HCT116 (cell line): Measurements from ENCODE around the gene RNF212B. TPM values are rescaled to one million over a fixed set of nuclear protein-coding genes. Genes with fewer than 3 reads are reported as not detected.

Experiments used
- ATAC-seq: fragments of 200-7000 bp; cut with Tn5 transposase; 2 replicates; pipeline ENCODE4 v1.9.1; 2020; ENCODE audit warnings: mild to moderate bottlenecking, moderate library complexity
- BruUV-seq: library from RNA; stranded (reverse); fragments of 400-500 nt; replicated peaks from 2 replicates; lab custom pipeline; 2021; lab: Mats Ljungman, UMichigan
- CTCF ChIA-PET: fragments of 300-600 bp; sonication (Branson Sonifier 250); formaldehyde crosslinking; loops from one replicate; lab custom pipeline; 2021; ENCODE audit warnings: antibody characterized with exemption; lab: Charles Lee
- POLR2A ChIA-PET: fragments of 300-600, 350-600 bp; sonication (Branson Sonifier 250); formaldehyde crosslinking; loops from one replicate; lab custom pipeline; 2021; ENCODE audit warnings: antibody characterized with exemption; lab: Charles Lee
- RAD21 ChIA-PET, 2 experiments: fragments of 300-600 bp; sonication (Branson Sonifier 250); formaldehyde crosslinking; loops; one replicate each; lab custom pipeline; 2023; ENCODE audit warnings: low total read pairs in 2 of 2; ENCODE audit not compliant: uncharacterized antibody in 2 of 2, unreplicated experiment in 2 of 2, low non-redundant PET in 1 of 2; lab: Charles Lee
- DNase-seq: peaks from one replicate; pipeline ENCODE4 v3.0.0-alpha.2; 2010; ENCODE audit warnings: low read depth, low spot score
- H2AFZ ChIP-seq: fragments of 200-600 bp; shearing (Covaris generic), sonication (generic); 2 replicates; pipeline ENCODE4 v1.6.1; 2017; ENCODE audit warnings: low read depth, mixed run types, mixed read lengths, antibody characterized with exemption, low read length; ENCODE audit not compliant: poor library complexity, severe bottlenecking
- H3K27ac ChIP-seq: 2 replicates; pipeline ENCODE4 v1.5.1; 2012; ENCODE audit warnings: low read depth, low read length
- H3K27me3 ChIP-seq: fragments of 200-600 bp; sonication (generic); 2 replicates; pipeline ENCODE4 v1.6.1; 2016; ENCODE audit warnings: mixed run types, low read length, mixed read lengths; ENCODE audit not compliant: insufficient read depth
- H3K36me3 ChIP-seq, 2 experiments: fragments of 200-500 bp in 1 of 2; fragments of 200-600 bp in 1 of 2; sonication (Bioruptor generic) in 1 of 2; sonication (generic) in 1 of 2; 2 replicates each; pipeline versions ENCODE4 v1.5.1 to v1.6.1; 2014 to 2016; ENCODE audit warnings: low read length in 2 of 2, inconsistent platforms in 1 of 2, mixed read lengths in 1 of 2, mixed run types in 1 of 2; ENCODE audit not compliant: insufficient read depth in 2 of 2, control insufficient read depth in 1 of 2
- H3K4me1 ChIP-seq, 2 experiments: fragments of 200-600 bp in 1 of 2; sonication (generic) in 1 of 2; 2 replicates each; pipeline versions ENCODE4 v1.5.1 to v1.6.1; 2012 to 2017; ENCODE audit warnings: low read length in 2 of 2, inconsistent platforms in 1 of 2, mild to moderate bottlenecking in 1 of 2, mixed read lengths in 1 of 2, mixed run types in 1 of 2, moderate library complexity in 1 of 2; ENCODE audit not compliant: insufficient read depth in 2 of 2, control insufficient read depth in 1 of 2
- H3K4me2 ChIP-seq: fragments of 200-600 bp; sonication (generic); 2 replicates; pipeline ENCODE4 v1.6.1; 2017; ENCODE audit warnings: mixed run types, low read length, mixed read lengths
- H3K4me3 ChIP-seq, 2 experiments: fragments of 200-600 bp in 1 of 2; sonication (generic) in 1 of 2; replicated peaks in 1 of 2; 2 replicates each; pipeline ENCODE4 v1.5.1; 2011 to 2016; ENCODE audit warnings: low read length in 2 of 2, control low read depth in 1 of 2, low read depth in 1 of 2, mild to moderate bottlenecking in 1 of 2, mixed read lengths in 1 of 2, mixed run types in 1 of 2
- H3K79me2 ChIP-seq: fragments of 200-600 bp; sonication (generic); 2 replicates; pipeline ENCODE4 v1.6.1; 2017; ENCODE audit warnings: mild to moderate bottlenecking, mixed run types, low read length, moderate library complexity, mixed read lengths; ENCODE audit not compliant: insufficient read depth
- H3K9ac ChIP-seq: fragments of 200-600 bp; sonication (generic); 2 replicates; pipeline ENCODE4 v1.6.1; 2016; ENCODE audit warnings: low read length, mixed read lengths
- H3K9me2 ChIP-seq: fragments of 200-600 bp; sonication (generic), shearing (Covaris generic); 2 replicates; pipeline ENCODE4 v1.6.1; 2017; ENCODE audit warnings: mixed run types, mild to moderate bottlenecking, moderate library complexity; ENCODE audit not compliant: insufficient read depth
- H3K9me3 ChIP-seq, 2 experiments: fragments of 200-500 bp in 1 of 2; fragments of 200-600 bp in 1 of 2; sonication (Bioruptor generic) in 1 of 2; sonication (generic) in 1 of 2; 2 replicates each; pipeline ENCODE4 v1.6.1; 2014 to 2017; ENCODE audit warnings: low read length in 2 of 2, mixed read lengths in 2 of 2, inconsistent platforms in 1 of 2, low read depth in 1 of 2, mild to moderate bottlenecking in 1 of 2, mixed run types in 1 of 2, moderate library complexity in 1 of 2; ENCODE audit not compliant: control insufficient read depth in 1 of 2, insufficient read depth in 1 of 2
- H4K20me1 ChIP-seq: fragments of 200-600 bp; sonication (generic), shearing (Covaris generic); 2 replicates; pipeline ENCODE4 v1.6.1; 2017; ENCODE audit warnings: mixed run types, mild to moderate bottlenecking, moderate library complexity; ENCODE audit not compliant: insufficient read depth
- CBX3 ChIP-seq: IDR thresholded peaks from 2 replicates; pipeline ENCODE4 v1.6.1; 2012; ENCODE audit warnings: low read depth
- CEBPB ChIP-seq: IDR thresholded peaks from 2 replicates; pipeline ENCODE4 v1.6.1; 2012; ENCODE audit warnings: low read depth
- CTCF ChIP-seq, 3 experiments: fragments of 200-600 bp in 1 of 3; sonication (generic) in 1 of 3; IDR thresholded peaks in 2 of 3; conservative IDR thresholded peaks in 1 of 3; 2 replicates each; pipeline ENCODE4 v1.5.1; 2012 to 2017; ENCODE audit warnings: low read depth in 2 of 3, low read length in 2 of 3, antibody characterized with exemption in 1 of 3, borderline replicate concordance in 1 of 3, control low read depth in 1 of 3, mild to moderate bottlenecking in 1 of 3, mixed read lengths in 1 of 3, mixed run types in 1 of 3, moderate library complexity in 1 of 3; ENCODE audit not compliant: insufficient read depth in 1 of 3
- ELF1 ChIP-seq: IDR thresholded peaks from 2 replicates; pipeline ENCODE4 v1.6.1; 2012; ENCODE audit warnings: low read depth, borderline replicate concordance
- FOSL1 ChIP-seq: IDR thresholded peaks from 2 replicates; pipeline ENCODE4 v1.6.1; 2012; ENCODE audit warnings: low read depth
- JUND ChIP-seq: IDR thresholded peaks from 2 replicates; pipeline ENCODE4 v1.6.1; 2012
- POLR2A ChIP-seq: IDR thresholded peaks from 2 replicates; pipeline ENCODE4 v1.7.0; 2011; ENCODE audit warnings: borderline replicate concordance; ENCODE audit not compliant: insufficient read depth, insufficient read length; ENCODE audit errors: extremely low read depth
- POLR2AphosphoS5 ChIP-seq: IDR thresholded peaks from 2 replicates; pipeline ENCODE4 v1.6.1; 2011; ENCODE audit warnings: mild to moderate bottlenecking, low read depth, low read length, moderate library complexity
- RAD21 ChIP-seq: IDR thresholded peaks from 2 replicates; pipeline ENCODE4 v1.6.1; 2012; ENCODE audit warnings: low read depth, mild to moderate bottlenecking
- SRF ChIP-seq: IDR thresholded peaks from 2 replicates; pipeline ENCODE4 v1.6.1; 2012; ENCODE audit warnings: low read depth
- TCF7L2 ChIP-seq: IDR thresholded peaks from 2 replicates; pipeline ENCODE4 v1.7.0; 2011; ENCODE audit warnings: borderline replicate concordance, inconsistent platforms; ENCODE audit not compliant: insufficient read depth, insufficient read length; ENCODE audit errors: extremely low read depth
- ZFX ChIP-seq: fragments of 450-650 bp; IDR thresholded peaks from 2 replicates; pipeline ENCODE4 v1.6.1; 2017
- intact Hi-C: fragments of 100-400 bp; cut with micrococcal nuclease; formaldehyde crosslinking; loops from 2 replicates; pipeline ENCODE4 v1.10.0; 2022
- total RNA-seq: library from RNA; stranded (reverse); gene quantifications from one replicate; pipeline ENCODE4 v1.2.1, GENCODE V29; 2021; ENCODE audit not compliant: unreplicated experiment
- TF ChIP-seq, protein P1 (sequence below): IDR thresholded peaks from 2 replicates; pipeline ENCODE4 v1.6.1; 2012; ENCODE audit warnings: low read depth
- TF ChIP-seq, protein P2 (sequence below): IDR thresholded peaks from 2 replicates; pipeline ENCODE4 v1.6.1; 2012

RNF212B gene
- total RNA-seq, 1 experiment from 2014 or later: not detected

GRCh38 chr14:23296012-23296777 lies 58.5 kb downstream of the RNF212B start:
- DNase-seq: no peak
- POLR2A ChIA-PET: no interaction called here

DNA sequence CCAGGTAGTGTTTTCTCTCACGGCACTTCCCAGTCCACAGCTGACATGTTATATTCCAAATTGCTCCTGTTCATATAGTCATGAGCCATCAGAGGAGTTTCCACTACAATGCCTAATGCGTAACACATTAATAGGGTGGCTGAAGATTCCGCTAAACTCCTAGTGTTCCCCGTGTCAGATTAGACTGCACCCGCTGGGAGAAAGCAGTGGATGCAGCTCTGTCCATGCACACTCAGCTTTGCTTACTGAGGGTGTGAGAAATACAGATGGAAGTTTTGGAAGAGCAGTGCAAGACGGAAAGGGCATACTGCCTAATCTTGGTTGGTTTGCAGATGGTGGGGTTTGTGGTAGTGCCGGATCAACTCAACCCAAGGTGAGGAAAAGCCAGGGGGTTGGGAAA lies 59.4 kb downstream of the RNF212B start:
- H4K20me1 ChIP-seq: no peaks in the 10 kb centered on the region
- no TSS peak for BruUV-seq
- RAD21 ChIA-PET: no interaction called here
- H3K9me2 ChIP-seq: no peaks in the 10 kb centered on the region
- no peaks in the 10 kb centered on the region for H3K27me3 ChIP-seq
- H3K9me3 ChIP-seq: no peaks in the 10 kb centered on the region
- H3K9ac ChIP-seq: no peak overlapping the region
- no peak overlapping the region for H3K27ac ChIP-seq
- POLR2A ChIA-PET: no interaction called here
- CTCF ChIA-PET: interaction anchor here (1.0 to 2.0 kb wide), 5 partner anchors 10 to 32 kb away, joined by 3 to 4 read pairs (median 3); partner anchors contain the start of gene PABPN1
- no peak overlapping the region for H3K4me3 ChIP-seq
- H2AFZ ChIP-seq: no peak overlapping the region
- H3K36me3 ChIP-seq: no peaks in the 10 kb centered on the region
- intact Hi-C loops: no loop called here
- peaks cover 15 to 31% of the 10 kb centered on the region in 2 experiments for H3K4me1 ChIP-seq
- no peak overlapping the region for H3K4me2 ChIP-seq
- H3K79me2 ChIP-seq: no peaks in the 10 kb centered on the region
- ATAC-seq (no peak), DNase-seq (no peak)
- TF ChIP-seq POLR2A: no peak
- TF ChIP-seq JUND: no peak
- TF ChIP-seq CBX3: no peak
- TF ChIP-seq, protein P1, sequence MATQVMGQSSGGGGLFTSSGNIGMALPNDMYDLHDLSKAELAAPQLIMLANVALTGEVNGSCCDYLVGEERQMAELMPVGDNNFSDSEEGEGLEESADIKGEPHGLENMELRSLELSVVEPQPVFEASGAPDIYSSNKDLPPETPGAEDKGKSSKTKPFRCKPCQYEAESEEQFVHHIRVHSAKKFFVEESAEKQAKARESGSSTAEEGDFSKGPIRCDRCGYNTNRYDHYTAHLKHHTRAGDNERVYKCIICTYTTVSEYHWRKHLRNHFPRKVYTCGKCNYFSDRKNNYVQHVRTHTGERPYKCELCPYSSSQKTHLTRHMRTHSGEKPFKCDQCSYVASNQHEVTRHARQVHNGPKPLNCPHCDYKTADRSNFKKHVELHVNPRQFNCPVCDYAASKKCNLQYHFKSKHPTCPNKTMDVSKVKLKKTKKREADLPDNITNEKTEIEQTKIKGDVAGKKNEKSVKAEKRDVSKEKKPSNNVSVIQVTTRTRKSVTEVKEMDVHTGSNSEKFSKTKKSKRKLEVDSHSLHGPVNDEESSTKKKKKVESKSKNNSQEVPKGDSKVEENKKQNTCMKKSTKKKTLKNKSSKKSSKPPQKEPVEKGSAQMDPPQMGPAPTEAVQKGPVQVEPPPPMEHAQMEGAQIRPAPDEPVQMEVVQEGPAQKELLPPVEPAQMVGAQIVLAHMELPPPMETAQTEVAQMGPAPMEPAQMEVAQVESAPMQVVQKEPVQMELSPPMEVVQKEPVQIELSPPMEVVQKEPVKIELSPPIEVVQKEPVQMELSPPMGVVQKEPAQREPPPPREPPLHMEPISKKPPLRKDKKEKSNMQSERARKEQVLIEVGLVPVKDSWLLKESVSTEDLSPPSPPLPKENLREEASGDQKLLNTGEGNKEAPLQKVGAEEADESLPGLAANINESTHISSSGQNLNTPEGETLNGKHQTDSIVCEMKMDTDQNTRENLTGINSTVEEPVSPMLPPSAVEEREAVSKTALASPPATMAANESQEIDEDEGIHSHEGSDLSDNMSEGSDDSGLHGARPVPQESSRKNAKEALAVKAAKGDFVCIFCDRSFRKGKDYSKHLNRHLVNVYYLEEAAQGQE: no peak
- no peak for TF ChIP-seq SRF
- TF ChIP-seq POLR2AphosphoS5: no peak
- no peak for TF ChIP-seq CEBPB
- no peak for TF ChIP-seq RAD21
- no peak for TF ChIP-seq TCF7L2
- no peak for TF ChIP-seq CTCF (IDR thresholded peaks at IDR 0.05 in 2 of 3, conservative IDR thresholded peaks at IDR 0.05 in 1 of 3; ENCODE audit: borderline replicate concordance in 1 of 3, insufficient read depth in 1 of 3, low read depth in 2 of 3, low read length in 2 of 3)

More at GRCh38 chr14:23296012-23296777, 58.5 kb downstream of the RNF212B start:
- H3K9me2 ChIP-seq: no peaks in the 10 kb centered on the region
- TF ChIP-seq ELF1 (no peak), FOSL1 (no peak), ZFX (no peak), SRF (no peak), CEBPB (no peak), CBX3 (no peak)
- TF ChIP-seq, protein P2, sequence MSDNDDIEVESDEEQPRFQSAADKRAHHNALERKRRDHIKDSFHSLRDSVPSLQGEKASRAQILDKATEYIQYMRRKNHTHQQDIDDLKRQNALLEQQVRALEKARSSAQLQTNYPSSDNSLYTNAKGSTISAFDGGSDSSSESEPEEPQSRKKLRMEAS: no peak
- H3K4me3 ChIP-seq: no peak overlapping the region
- peaks cover 15 to 27% of the 10 kb centered on the region in 2 experiments for H3K4me1 ChIP-seq
- ChIA-PET CTCF (interaction anchor here (1.0 to 2.0 kb wide), 6 partner anchors 10 to 176 kb away, joined by 3 to 4 read pairs (median 3); partner anchors contain the start of gene PABPN1), RAD21 (no interaction called here)
- H3K79me2 ChIP-seq: no peaks in the 10 kb centered on the region
- no peak overlapping the region for H2AFZ ChIP-seq
- intact Hi-C loops: no loop called here
- H3K27ac ChIP-seq: no peak overlapping the region
- H3K9me3 ChIP-seq: no peaks in the 10 kb centered on the region
- no peaks in the 10 kb centered on the region for H4K20me1 ChIP-seq
- no peak overlapping the region for H3K4me2 ChIP-seq
- ATAC-seq: no peak
- BruUV-seq: no TSS peak
- H3K36me3 ChIP-seq: no peaks in the 10 kb centered on the region
- H3K9ac ChIP-seq: no peak overlapping the region
- no peaks in the 10 kb centered on the region for H3K27me3 ChIP-seq
